Activated CD8-positive, alpha-beta memory T cell treated with anti-CD3 and anti-CD28 coated beads for 36 hours (primary cell): Measurements from ENCODE around the gene PIP5KL1. TPM values are rescaled to one million over a fixed set of nuclear protein-coding genes. Genes with fewer than 3 reads are reported as not detected.

Source experiments
- CTCF ChIA-PET: fragments of 350-600 bp; sonication (Branson Sonifier 250); formaldehyde crosslinking; loops from one replicate; lab custom pipeline; 2021; ENCODE audit warnings: antibody characterized with exemption; lab: Charles Lee
- POLR2A ChIA-PET: fragments of 350-600 bp; sonication (Branson Sonifier 250); formaldehyde crosslinking; loops from one replicate; lab custom pipeline; 2021; ENCODE audit warnings: antibody characterized with exemption; lab: Charles Lee
- total RNA-seq, 2 experiments: library from RNA; stranded (reverse); gene quantifications; one replicate each; pipeline ENCODE4 v1.2.3, GENCODE V29; 2021

Gene PIP5KL1
- total RNA-seq, 2 experiments from 2014 or later, result 1.0 to 2.5 TPM

DNA sequence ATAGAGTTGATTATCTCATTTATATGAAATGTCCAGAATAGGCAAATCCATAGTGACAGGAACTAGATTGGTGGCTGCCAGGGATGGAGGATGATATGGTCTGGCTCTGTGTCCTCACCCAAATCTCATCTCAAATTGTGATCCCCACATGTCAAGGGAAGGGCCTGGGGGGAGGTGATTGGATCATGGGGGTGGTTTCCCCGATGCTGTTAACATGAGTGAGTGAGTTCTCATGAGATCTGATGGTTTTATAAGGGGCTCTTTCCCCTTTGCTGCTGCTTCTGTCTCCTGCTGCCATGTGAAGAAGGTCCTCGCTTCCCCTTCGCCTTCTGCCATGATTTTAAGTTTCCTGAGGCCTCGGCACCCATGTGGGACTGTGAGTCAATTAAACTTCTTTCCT lies 28.8 kb upstream of the PIP5KL1 start:
- CTCF ChIA-PET, result interaction anchor here (0.6 to 2.0 kb wide), 3 partner anchors 15 to 87 kb away, joined by 3 to 10 read pairs (median 4); no protein-coding TSS in a partner anchor
- POLR2A ChIA-PET, result no interaction called here

GRCh38 chr9:127958728-127959127 lies 28.2 kb upstream of the PIP5KL1 start:
- POLR2A ChIA-PET, result no interaction called here
- CTCF ChIA-PET, result interaction anchor here (0.9 to 2.0 kb wide), 5 partner anchors 15 to 76 kb away, joined by 3 to 10 read pairs (median 3); no protein-coding TSS in a partner anchor

DNA sequence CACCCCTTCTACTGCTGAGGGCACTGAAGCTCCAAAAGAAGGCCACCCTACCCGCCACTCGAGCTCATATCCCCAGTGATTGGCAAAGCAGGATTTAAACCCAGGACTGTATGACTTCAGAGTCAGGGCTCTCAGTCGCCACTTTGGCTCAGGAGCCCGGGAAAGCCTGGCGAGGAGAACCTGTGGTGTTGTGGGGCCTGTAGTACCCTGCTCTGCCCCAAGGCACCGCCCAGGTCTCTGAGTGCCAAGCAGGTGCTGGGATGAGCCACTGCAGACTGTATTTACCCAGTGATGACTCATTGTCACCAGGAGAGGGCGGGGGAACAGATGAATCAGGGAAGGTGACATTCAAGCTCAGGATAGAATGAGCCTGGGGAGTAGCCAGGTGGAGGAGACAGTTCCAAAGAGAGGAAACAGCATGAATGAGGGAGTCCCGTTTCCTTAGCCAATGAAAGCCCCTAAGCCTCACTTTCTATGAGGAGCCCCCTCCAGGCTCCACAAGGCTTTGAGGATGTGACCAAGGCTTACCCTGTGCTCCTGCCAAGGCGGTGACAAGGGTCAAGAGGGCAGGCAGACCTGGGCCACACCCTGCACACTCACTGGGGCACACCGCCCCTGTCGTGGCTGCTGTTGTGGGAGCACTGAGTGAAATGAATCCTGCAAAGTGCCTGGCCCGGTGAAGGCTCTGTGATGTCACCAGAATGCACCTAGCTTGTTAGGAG lies 24.9 kb upstream of the PIP5KL1 start:
- POLR2A ChIA-PET, result interaction anchor here (0.5 to 1.4 kb wide), 6 partner anchors 8 to 164 kb away, joined by 3 to 7 read pairs (median 4); no protein-coding TSS in a partner anchor
- CTCF ChIA-PET, result interaction anchor here (0.6 to 5.8 kb wide), 13 partner anchors 8 to 221 kb away, joined by 3 to 66 read pairs (median 3); partner anchors contain the start of gene TOR2A

DNA sequence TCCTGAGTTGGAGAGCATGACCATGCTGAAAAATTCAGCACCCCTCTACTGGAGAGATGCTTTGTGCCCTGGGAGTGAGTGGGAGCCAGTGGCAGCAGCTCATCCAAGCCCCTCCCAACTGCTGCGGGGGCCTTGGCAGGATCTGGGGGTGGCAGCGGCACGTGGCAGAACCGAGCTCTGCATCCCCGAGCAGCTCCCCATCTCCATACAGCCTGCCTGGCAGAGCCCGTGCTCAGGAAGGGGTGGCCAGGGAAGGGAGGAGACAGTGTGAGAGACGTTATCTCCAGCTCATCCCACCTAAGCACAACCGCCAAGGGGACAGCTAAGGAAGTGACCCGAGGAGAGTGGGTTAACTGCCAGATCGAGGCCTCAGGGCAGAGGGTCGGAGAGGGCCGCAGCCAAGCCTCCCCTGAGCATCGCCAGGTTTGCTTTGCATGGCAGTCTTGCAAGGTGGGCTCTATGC lies 24.3 kb upstream of the PIP5KL1 start:
- ChIA-PET POLR2A (interaction anchor here (0.5 to 1.4 kb wide), 6 partner anchors 9 to 163 kb away, joined by 3 to 8 read pairs (median 4); no protein-coding TSS in a partner anchor), CTCF (interaction anchor here (0.9 to 5.8 kb wide), 11 partner anchors 9 to 220 kb away, joined by 3 to 66 read pairs (median 4); partner anchors contain the start of gene TOR2A)

- POLR2A ChIA-PET, result interaction anchor here (0.6 to 1.0 kb wide), 2 partner anchors 77 to 116 kb away, joined by 4 to 8 read pairs; no protein-coding TSS in a partner anchor
- CTCF ChIA-PET, result interaction anchor here (0.7 to 5.8 kb wide), 9 partner anchors 9 to 81 kb away, joined by 3 to 66 read pairs (median 7); no protein-coding TSS in a partner anchor
These were observed 23.4 kb upstream of the PIP5KL1 start for GRCh38 chr9:127953768-127954505.

DNA sequence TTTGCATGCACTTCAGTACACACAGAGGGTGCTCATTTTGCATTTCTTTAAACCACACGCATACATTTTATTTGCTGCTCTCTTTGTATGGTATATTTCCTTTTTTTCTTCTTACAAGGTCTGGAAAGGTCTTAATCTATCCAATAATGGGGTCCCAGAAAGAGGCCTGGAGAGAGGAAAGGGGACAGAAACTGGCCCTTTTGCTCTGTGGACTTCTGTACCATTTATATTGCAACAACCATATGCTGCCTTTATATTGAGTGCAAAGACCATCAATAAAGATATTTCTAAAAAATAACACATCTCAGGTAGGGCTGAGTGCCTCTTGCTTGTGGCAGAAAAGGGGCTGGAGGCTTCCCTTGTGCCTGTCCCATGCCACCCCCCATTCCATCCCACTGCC lies 22.6 kb upstream of the PIP5KL1 start:
- CTCF ChIA-PET, result interaction anchor here (0.7 to 5.8 kb wide), 5 partner anchors 10 to 81 kb away, joined by 3 to 66 read pairs (median 50); no protein-coding TSS in a partner anchor
- POLR2A ChIA-PET, result no interaction called here

- ChIA-PET CTCF (interaction anchor here (3.3 to 5.8 kb wide), 2 partner anchors 8 to 85 kb away, joined by 19 to 66 read pairs; no protein-coding TSS in a partner anchor), POLR2A (interaction anchor here (1.4 kb wide), 1 partner anchor 20 kb away, joined by 7 read pairs; no protein-coding TSS in a partner anchor)
These were observed 20.1 kb upstream of the PIP5KL1 start for GRCh38 chr9:127950513-127951289.

- CTCF ChIA-PET, result interaction anchor here (0.8 to 3.3 kb wide), 5 partner anchors 17 to 183 kb away, joined by 3 to 19 read pairs (median 3); no protein-coding TSS in a partner anchor
- POLR2A ChIA-PET, result no interaction called here
These were observed 19.4 kb upstream of the PIP5KL1 start for GRCh38 chr9:127949827-127950512.

DNA sequence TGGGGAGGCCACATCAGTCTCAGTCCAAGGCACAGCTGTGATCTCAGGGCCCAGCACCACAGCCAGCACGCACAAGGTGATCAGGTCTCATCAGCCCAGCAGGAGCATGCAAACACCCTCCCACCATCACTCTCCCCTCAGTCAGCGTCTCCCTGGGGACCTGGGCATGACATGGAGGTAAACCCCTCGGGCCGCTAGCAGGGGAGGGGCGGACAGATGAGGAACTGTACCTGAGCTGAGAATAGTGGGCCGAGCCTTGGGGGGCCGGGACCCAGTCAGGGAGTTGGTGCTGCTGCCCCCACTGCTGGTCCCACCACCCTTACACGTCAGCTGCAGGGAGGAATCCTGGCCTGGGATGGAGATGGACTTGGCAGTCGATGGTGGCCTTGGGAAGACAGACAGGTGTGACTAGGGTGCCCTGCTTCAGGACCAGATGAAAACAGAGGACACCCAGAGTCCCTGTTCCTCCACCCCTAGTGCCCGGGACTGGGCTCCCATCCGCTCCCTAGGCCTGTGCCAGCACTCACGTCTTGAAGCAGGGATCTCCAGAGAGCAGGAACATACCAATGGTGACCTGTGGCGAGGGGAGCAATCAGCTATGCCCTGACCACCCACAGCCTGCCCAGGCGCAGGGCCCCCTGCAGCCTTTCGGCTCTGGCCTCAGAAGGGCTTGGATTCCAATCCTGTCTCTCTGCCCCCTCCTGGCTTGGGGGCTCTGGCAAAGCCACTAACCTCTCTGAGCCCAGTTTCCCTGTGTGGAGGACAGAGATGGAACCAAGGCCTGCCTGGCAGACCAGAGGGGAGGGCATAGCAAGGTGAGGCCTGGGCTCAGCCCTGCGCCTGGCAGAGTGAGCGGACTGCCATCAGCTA lies 17.5 kb upstream of the PIP5KL1 start:
- POLR2A ChIA-PET, result no interaction called here
- CTCF ChIA-PET, result interaction anchor here (0.9 to 3.3 kb wide), 4 partner anchors 22 to 109 kb away, joined by 3 to 19 read pairs (median 4); no protein-coding TSS in a partner anchor

- CTCF ChIA-PET, result interaction anchor here (1.6 kb wide), 1 partner anchor 80 kb away, joined by 5 read pairs; no protein-coding TSS in a partner anchor
These were observed 16.2 kb upstream of the PIP5KL1 start for GRCh38 chr9:127946728-127947127.

DNA sequence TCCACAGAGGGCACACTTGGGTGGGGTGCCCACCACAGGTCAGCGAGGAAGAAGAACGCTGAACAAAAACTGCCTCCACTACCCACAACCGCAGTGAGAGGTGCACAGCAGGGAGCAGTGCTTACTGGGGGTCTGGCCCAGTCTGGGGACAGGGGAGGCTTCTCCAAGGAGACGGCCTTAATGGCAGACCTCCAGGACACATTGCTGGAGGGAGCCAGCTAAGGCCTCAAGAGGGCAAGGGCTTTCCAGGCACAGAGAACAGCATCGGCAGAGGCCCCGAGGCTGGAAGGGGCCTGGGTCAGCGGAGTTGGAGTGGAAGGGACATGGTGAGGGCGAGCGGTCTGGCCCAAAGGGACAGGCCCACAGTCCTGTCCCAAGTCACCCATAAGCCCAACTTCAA lies 15.4 kb upstream of the PIP5KL1 start:
- POLR2A ChIA-PET, result interaction anchor here (0.5 kb wide), 1 partner anchor 103 kb away, joined by 3 read pairs; no protein-coding TSS in a partner anchor
- CTCF ChIA-PET, result no interaction called here

More at GRCh38 chr9:127946728-127947127, 16.2 kb upstream of the PIP5KL1 start:
- POLR2A ChIA-PET, result no interaction called here

DNA sequence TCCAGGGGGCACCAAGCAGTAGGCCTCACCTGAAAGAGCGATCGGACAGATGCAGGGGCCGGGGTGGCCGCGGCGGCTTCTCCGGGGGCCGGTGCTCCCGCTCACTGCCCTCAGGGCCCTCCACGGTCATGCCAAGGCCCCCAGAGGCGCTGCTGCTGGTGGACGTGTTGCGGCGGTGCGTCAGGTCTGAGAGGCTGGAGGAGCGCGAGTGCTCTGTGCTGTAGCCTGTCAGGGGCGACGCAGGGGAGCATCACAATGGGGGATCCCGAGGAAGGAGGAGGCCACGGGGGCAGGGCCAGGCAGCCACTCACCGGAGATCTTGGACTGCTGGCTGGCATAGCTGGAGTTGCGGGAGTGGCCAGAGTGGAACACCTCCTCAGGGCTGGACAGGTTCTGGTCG lies 14.8 kb upstream of the PIP5KL1 start:
- ChIA-PET POLR2A (no interaction called here), CTCF (interaction anchor here (2.5 to 6.7 kb wide), 4 partner anchors 16 to 173 kb away, joined by 9 to 117 read pairs (median 16); no protein-coding TSS in a partner anchor)

DNA sequence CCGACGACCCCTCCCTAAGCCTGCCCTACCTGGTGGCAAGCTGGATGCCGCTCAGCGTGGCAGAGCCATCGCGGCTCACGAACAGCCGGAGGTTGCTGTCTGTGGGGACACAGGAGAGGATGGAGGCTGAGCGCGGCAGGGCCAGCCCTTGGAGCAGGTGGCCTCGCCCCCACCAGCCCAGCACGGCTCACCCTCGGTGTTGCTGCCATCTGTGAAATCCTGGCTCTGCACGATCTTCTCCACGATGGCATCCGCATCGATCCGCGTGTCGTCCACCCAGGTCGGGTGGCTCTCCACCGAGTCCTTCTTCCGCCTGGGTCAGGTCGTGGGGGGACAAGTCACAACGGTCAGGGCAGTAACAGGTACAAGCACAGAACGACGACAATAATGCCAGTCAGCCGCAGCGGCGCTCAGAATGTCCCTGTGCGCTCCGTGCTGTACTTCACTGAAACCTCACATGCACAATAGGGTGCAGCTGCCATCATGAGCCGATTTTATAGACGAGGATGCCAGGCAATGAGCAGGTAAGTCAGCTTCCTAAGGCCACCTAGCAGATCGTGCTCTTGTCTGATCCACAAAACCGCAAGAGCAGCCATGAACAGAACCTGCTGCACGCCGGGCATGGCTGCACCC lies 14.1 kb upstream of the PIP5KL1 start:
- POLR2A ChIA-PET, result no interaction called here

DNA sequence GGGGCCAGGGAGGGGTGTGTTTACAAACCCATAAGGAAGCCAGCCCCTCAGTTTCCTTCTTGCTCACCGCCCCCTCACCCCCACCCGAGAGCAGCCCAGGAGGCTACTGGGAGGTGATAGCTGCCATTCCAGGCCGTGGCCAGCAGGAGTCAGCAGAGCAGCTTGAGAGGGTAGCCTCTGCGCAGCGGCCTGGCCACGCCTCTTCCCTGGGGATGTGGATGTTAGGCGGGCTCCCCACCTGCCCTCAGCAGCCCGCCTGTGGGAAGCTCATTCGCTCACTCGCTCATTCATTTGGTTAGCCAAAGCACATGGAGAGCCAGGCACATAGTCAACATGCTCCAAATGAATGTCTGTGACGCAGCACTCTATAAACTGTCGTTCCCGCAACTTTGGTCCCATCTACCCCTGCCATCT lies 13.2 kb upstream of the PIP5KL1 start:
- ChIA-PET CTCF (interaction anchor here (0.7 to 6.7 kb wide), 32 partner anchors 9 to 176 kb away, joined by 3 to 117 read pairs (median 6); partner anchors contain the start of genes EEIG1, ENG and PIP5KL1), POLR2A (interaction anchor here (0.9 to 1.3 kb wide), 2 partner anchors 35 to 91 kb away, joined by 4 to 5 read pairs; no protein-coding TSS in a partner anchor)

More for the DNA sequence above, 14.1 kb upstream of the PIP5KL1 start:
- CTCF ChIA-PET, result interaction anchor here (0.9 to 6.7 kb wide), 17 partner anchors 9 to 175 kb away, joined by 3 to 117 read pairs (median 6); partner anchors contain the start of gene EEIG1

GRCh38 chr9:127943011-127943662 lies 12.6 kb upstream of the PIP5KL1 start:
- CTCF ChIA-PET, result interaction anchor here (0.7 to 6.7 kb wide), 38 partner anchors 10 to 177 kb away, joined by 3 to 117 read pairs (median 6); partner anchors contain the start of genes EEIG1, ENG and PIP5KL1
- POLR2A ChIA-PET, result interaction anchor here (0.9 to 1.3 kb wide), 2 partner anchors 36 to 92 kb away, joined by 4 to 5 read pairs; no protein-coding TSS in a partner anchor
